ENCODE results near the gene PLET1. TPM values are rescaled to one million over a fixed set of nuclear protein-coding genes. Genes with fewer than 3 reads are reported as not detected.

PLET1 gene
- total and polyA plus RNA-seq, 10 donors: not detected

GRCh38 chr11:112235750-112236390 is 24.8 kb downstream of the PLET1 start:
- intact Hi-C loops (cut with DNase I; ENCODE audit: low total_unique reads): no loop called here
- no peak for TF ChIP-seq POLR2AphosphoS5 (IDR thresholded peaks at IDR 0.05)
- no peak for TF ChIP-seq CTCF (IDR thresholded peaks at IDR 0.05 in 8 of 11, conservative IDR thresholded peaks at IDR 0.05 in 3 of 11)
- no peak for TF ChIP-seq POLR2A (IDR thresholded peaks at IDR 0.05)
- H3K27ac ChIP-seq: peak overlapping the region in 6 of 8 donors; percentile 9 to 66 (median 51)
- no peaks in the 10 kb centered on the region for H3K9me3 ChIP-seq
- peaks cover 4 to 100% (median 63%) of the 10 kb centered on the region in 6 donors for H3K36me3 ChIP-seq
- DNase-seq: no peak
- H3K27me3 ChIP-seq (replicated peaks in 1 of 7): no peaks in the 10 kb centered on the region
- WGBS, 5 donors: 72 to 86% (median 78%) methylated on average over 8 of the region's 8 CpGs
- H3K4me3 ChIP-seq: no peak overlapping the region
- peaks cover 0 to 13% (median 0%) of the 10 kb centered on the region in 6 donors for H3K4me1 ChIP-seq

- Histone ChIP-seq H3K27ac (no peak overlapping the region), H3K4me3 (no peak overlapping the region), H3K36me3 (peaks cover 0 to 86% (median 56%) of the 10 kb centered on the region in 6 donors), H3K27me3 (replicated peaks in 1 of 7) (no peaks in the 10 kb centered on the region), H3K9me3 (no peaks in the 10 kb centered on the region), H3K4me1 (peaks cover 8 to 33% (median 11%) of the 10 kb centered on the region in 6 donors)
- TF ChIP-seq POLR2AphosphoS5 (IDR thresholded peaks at IDR 0.05) (no peak), POLR2A (IDR thresholded peaks at IDR 0.05) (no peak), CTCF (IDR thresholded peaks at IDR 0.05 in 8 of 11, conservative IDR thresholded peaks at IDR 0.05 in 3 of 11) (no peak)
- DNase-seq: no peak
- 80 to 88% (median 82%) methylated on average over 2 of the region's 2 CpGs for WGBS, 5 donors
- intact Hi-C loops (cut with DNase I; ENCODE audit: low total_unique reads): no loop called here
These were observed 28.7 kb downstream of the PLET1 start for GRCh38 chr11:112231952-112232351.

GRCh38 chr11:112229746-112230433 is 30.8 kb downstream of the PLET1 start:
- intact Hi-C loops (cut with DNase I; ENCODE audit: low total_unique reads): no loop called here
- Histone ChIP-seq H3K4me3 (no peak overlapping the region), H3K27ac (no peak overlapping the region), H3K4me1 (peaks cover 8 to 28% (median 16%) of the 10 kb centered on the region in 6 donors), H3K9me3 (no peaks in the 10 kb centered on the region), H3K36me3 (peaks cover 0 to 65% (median 42%) of the 10 kb centered on the region in 6 donors), H3K27me3 (replicated peaks in 1 of 7) (no peaks in the 10 kb centered on the region)
- WGBS, 5 donors: 60 to 96% (median 71%) methylated on average over 3 of the region's 3 CpGs
- TF ChIP-seq CTCF (IDR thresholded peaks at IDR 0.05 in 8 of 11, conservative IDR thresholded peaks at IDR 0.05 in 3 of 11) (no peak), POLR2AphosphoS5 (IDR thresholded peaks at IDR 0.05) (no peak), POLR2A (IDR thresholded peaks at IDR 0.05) (no peak)
- no peak for DNase-seq

- intact Hi-C loops (cut with DNase I; ENCODE audit: low total_unique reads): no loop called here
- H3K4me3 ChIP-seq: no peak overlapping the region
- H3K36me3 ChIP-seq: peaks cover 0 to 58% (median 38%) of the 10 kb centered on the region in 6 donors
- H3K9me3 ChIP-seq: no peaks in the 10 kb centered on the region
- WGBS, 5 donors: 93 to 99% (median 96%) methylated on average over 7 of the region's 7 CpGs
- no peak for DNase-seq
- H3K27me3 ChIP-seq (replicated peaks in 1 of 7): no peaks in the 10 kb centered on the region
- TF ChIP-seq POLR2AphosphoS5 (IDR thresholded peaks at IDR 0.05): no peak
- no peak for TF ChIP-seq POLR2A (IDR thresholded peaks at IDR 0.05)
- TF ChIP-seq CTCF (IDR thresholded peaks at IDR 0.05 in 8 of 11, conservative IDR thresholded peaks at IDR 0.05 in 3 of 11): no peak
- H3K4me1 ChIP-seq: peaks cover 8 to 28% (median 16%) of the 10 kb centered on the region in 6 donors
- no peak overlapping the region for H3K27ac ChIP-seq
These were observed 31.5 kb downstream of the PLET1 start for GRCh38 chr11:112229159-112229558.
